Suprapubic skin (tissue), 4 donors: ENCODE data around the gene WWOX. TPM values are rescaled to one million over a fixed set of nuclear protein-coding genes. Genes with fewer than 3 reads are reported as not detected.

ENCODE experiments used
- DNase-seq, 2 donors: peaks; one replicate each; pipeline ENCODE4 v3.0.0-alpha.2; 2019; ENCODE audit warnings: low spot score in 2 of 2
- H3K27ac ChIP-seq: fragments of 200-600 bp; sonication (generic); one replicate; pipeline ENCODE4 v1.5.1; 2019
- H3K27me3 ChIP-seq: fragments of 200-600 bp; sonication (generic); one replicate; pipeline ENCODE4 v1.5.1; 2019
- H3K36me3 ChIP-seq: fragments of 200-600 bp; sonication (generic); one replicate; pipeline ENCODE4 v1.5.1; 2019
- H3K4me1 ChIP-seq: fragments of 200-600 bp; sonication (generic); one replicate; pipeline ENCODE4 v1.5.1; 2019
- H3K4me3 ChIP-seq: fragments of 200-600 bp; sonication (generic); one replicate; pipeline ENCODE4 v1.5.1; 2019; ENCODE audit warnings: mild to moderate bottlenecking
- H3K9me3 ChIP-seq: fragments of 200-600 bp; sonication (generic); one replicate; pipeline ENCODE4 v1.5.1; 2019
- EP300 ChIP-seq: sonication (generic); formaldehyde crosslinking; IDR thresholded peaks from one replicate; pipeline ENCODE4 v1.6.1; 2017; ENCODE audit warnings: antibody characterized with exemption
- POLR2A ChIP-seq, 2 donors: fragments of 450-650 bp; IDR thresholded peaks; one replicate each; pipeline ENCODE4 v1.6.1; 2017; ENCODE audit warnings: antibody characterized with exemption in 2 of 2, mild to moderate bottlenecking in 2 of 2, moderate library complexity in 2 of 2
- POLR2AphosphoS5 ChIP-seq, 3 donors: sonication (generic); formaldehyde crosslinking; IDR thresholded peaks; one replicate each; pipeline ENCODE4 v1.6.1; 2017; ENCODE audit warnings: antibody characterized with exemption in 3 of 3
- WGBS: methylation state at CpG from one replicate; pipeline ENCODE4 v1.1.5; 2018; 5-methylcytosine and 5-hydroxymethylcytosine counted together
- total RNA-seq, 4 donors: library from RNA; depleted of rRNA; stranded (reverse); fragments of >200 nt; gene quantifications; one replicate each; pipeline ENCODE4 v1.1.0, GENCODE V29; 2016
- TF ChIP-seq, protein P1 (sequence below), 2 donors: fragments of 200-600 bp in 1 of 2; fragments of 450-650 bp in 1 of 2; sonication (generic) in 1 of 2; IDR thresholded peaks; one replicate each; pipeline ENCODE4 v1.5.1; 2016 to 2019; ENCODE audit warnings: antibody characterized with exemption in 2 of 2, mild to moderate bottlenecking in 1 of 2, moderate library complexity in 1 of 2

WWOX gene
- total RNA-seq, 4 donors from 2014 or later: 29.6 to 104 (median 47.3) TPM

GRCh38 chr16:78413651-78414050, 314.2 kb downstream of the WWOX start:
- Histone ChIP-seq H3K4me3 (no peak overlapping the region), H3K27me3 (no peaks in the 10 kb centered on the region), H3K9me3 (peaks cover 6% of the 10 kb centered on the region), H3K36me3 (no peaks in the 10 kb centered on the region), H3K4me1 (no peaks in the 10 kb centered on the region), H3K27ac (no peak overlapping the region)
- 90% methylated on average over 3 of the region's 3 CpGs for WGBS
- DNase-seq: no peak
- TF ChIP-seq POLR2A (IDR thresholded peaks at IDR 0.05) (no peak), POLR2AphosphoS5 (IDR thresholded peaks at IDR 0.05) (no peak), EP300 (no peak)
- TF ChIP-seq, protein P1, sequence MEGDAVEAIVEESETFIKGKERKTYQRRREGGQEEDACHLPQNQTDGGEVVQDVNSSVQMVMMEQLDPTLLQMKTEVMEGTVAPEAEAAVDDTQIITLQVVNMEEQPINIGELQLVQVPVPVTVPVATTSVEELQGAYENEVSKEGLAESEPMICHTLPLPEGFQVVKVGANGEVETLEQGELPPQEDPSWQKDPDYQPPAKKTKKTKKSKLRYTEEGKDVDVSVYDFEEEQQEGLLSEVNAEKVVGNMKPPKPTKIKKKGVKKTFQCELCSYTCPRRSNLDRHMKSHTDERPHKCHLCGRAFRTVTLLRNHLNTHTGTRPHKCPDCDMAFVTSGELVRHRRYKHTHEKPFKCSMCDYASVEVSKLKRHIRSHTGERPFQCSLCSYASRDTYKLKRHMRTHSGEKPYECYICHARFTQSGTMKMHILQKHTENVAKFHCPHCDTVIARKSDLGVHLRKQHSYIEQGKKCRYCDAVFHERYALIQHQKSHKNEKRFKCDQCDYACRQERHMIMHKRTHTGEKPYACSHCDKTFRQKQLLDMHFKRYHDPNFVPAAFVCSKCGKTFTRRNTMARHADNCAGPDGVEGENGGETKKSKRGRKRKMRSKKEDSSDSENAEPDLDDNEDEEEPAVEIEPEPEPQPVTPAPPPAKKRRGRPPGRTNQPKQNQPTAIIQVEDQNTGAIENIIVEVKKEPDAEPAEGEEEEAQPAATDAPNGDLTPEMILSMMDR (IDR thresholded peaks at IDR 0.05): no peak

- H3K36me3 ChIP-seq: no peaks in the 10 kb centered on the region
- peaks cover 6% of the 10 kb centered on the region for H3K9me3 ChIP-seq
- TF ChIP-seq POLR2AphosphoS5 (IDR thresholded peaks at IDR 0.05): no peak
- TF ChIP-seq POLR2A (IDR thresholded peaks at IDR 0.05): no peak
- TF ChIP-seq, protein P1 (IDR thresholded peaks at IDR 0.05): no peak
- no peaks in the 10 kb centered on the region for H3K4me1 ChIP-seq
- H3K4me3 ChIP-seq: no peak overlapping the region
- DNase-seq: no peak
- H3K27ac ChIP-seq: no peak overlapping the region
- WGBS: 97% methylated on average over 5 of the region's 5 CpGs
- H3K27me3 ChIP-seq: no peaks in the 10 kb centered on the region
Measured at GRCh38 chr16:78415013-78415412, 315.6 kb downstream of the WWOX start.

GRCh38 chr16:78415669-78416068, 316.2 kb downstream of the WWOX start:
- Histone ChIP-seq H3K4me1 (no peaks in the 10 kb centered on the region), H3K9me3 (peaks cover 6% of the 10 kb centered on the region), H3K36me3 (no peaks in the 10 kb centered on the region), H3K4me3 (no peak overlapping the region), H3K27ac (no peak overlapping the region), H3K27me3 (no peaks in the 10 kb centered on the region)
- WGBS: 100% methylated on average over 1 of the region's 1 CpG
- no peak for DNase-seq
- no peak for TF ChIP-seq POLR2AphosphoS5 (IDR thresholded peaks at IDR 0.05)
- TF ChIP-seq, protein P1 (IDR thresholded peaks at IDR 0.05): no peak
- no peak for TF ChIP-seq EP300
- no peak for TF ChIP-seq POLR2A (IDR thresholded peaks at IDR 0.05)

GRCh38 chr16:78416400-78416799, 316.9 kb downstream of the WWOX start:
- H3K9me3 ChIP-seq: peaks cover 6% of the 10 kb centered on the region
- DNase-seq: no peak
- no peaks in the 10 kb centered on the region for H3K27me3 ChIP-seq
- TF ChIP-seq, protein P1 (IDR thresholded peaks at IDR 0.05): no peak
- no peak for TF ChIP-seq EP300
- TF ChIP-seq POLR2AphosphoS5 (IDR thresholded peaks at IDR 0.05): no peak
- TF ChIP-seq POLR2A (IDR thresholded peaks at IDR 0.05): no peak
- no peaks in the 10 kb centered on the region for H3K36me3 ChIP-seq
- no peaks in the 10 kb centered on the region for H3K4me1 ChIP-seq
- H3K4me3 ChIP-seq: no peak overlapping the region
- no peak overlapping the region for H3K27ac ChIP-seq

- WGBS: 97% methylated on average over 3 of the region's 3 CpGs
- no peaks in the 10 kb centered on the region for H3K27me3 ChIP-seq
- no peak for DNase-seq
- no peak overlapping the region for H3K4me3 ChIP-seq
- no peak for TF ChIP-seq POLR2AphosphoS5 (IDR thresholded peaks at IDR 0.05)
- TF ChIP-seq, protein P1 (IDR thresholded peaks at IDR 0.05): no peak
- TF ChIP-seq EP300: no peak
- no peak for TF ChIP-seq POLR2A (IDR thresholded peaks at IDR 0.05)
- H3K27ac ChIP-seq: no peak overlapping the region
- no peaks in the 10 kb centered on the region for H3K9me3 ChIP-seq
- no peaks in the 10 kb centered on the region for H3K36me3 ChIP-seq
- H3K4me1 ChIP-seq: no peaks in the 10 kb centered on the region
Measured at GRCh38 chr16:78421181-78421708, 321.8 kb downstream of the WWOX start.
